Lower leg skin (tissue), 3 donors: ENCODE data around the gene COPA.

Source experiments
- CTCF ChIP-seq, 3 donors: fragments of 450-650 bp; IDR thresholded peaks; one replicate each; pipeline ENCODE4 v1.5.1; 2016; ENCODE audit warnings: antibody characterized with exemption in 3 of 3, mild to moderate bottlenecking in 3 of 3, moderate library complexity in 2 of 3
- POLR2A ChIP-seq, 2 donors: fragments of 450-650 bp; IDR thresholded peaks; one replicate each; pipeline ENCODE4 v1.6.1; 2016 to 2017; ENCODE audit warnings: antibody characterized with exemption in 2 of 2, mild to moderate bottlenecking in 1 of 2, moderate library complexity in 1 of 2

GRCh38 chr1:160351629-160352028 lies 8.6 kb upstream of the COPA start:
- TF ChIP-seq CTCF (IDR thresholded peaks at IDR 0.05) = no peak
- TF ChIP-seq POLR2A (IDR thresholded peaks at IDR 0.05) = no peak
